OCI-LY7 (cell line): ENCODE data around the gene SEBOX.

Source experiments
- CTCF ChIP-seq: fragments of 200-600 bp; sonication (generic); conservative IDR thresholded peaks from 2 replicates; pipeline ENCODE4 v1.5.1; 2014; ENCODE audit warnings: mild to moderate bottlenecking, antibody characterized with exemption, low read length, moderate library complexity, mixed read lengths
- EZH2phosphoT487 ChIP-seq: fragments of 200-600 bp; sonication (generic); IDR thresholded peaks from 2 replicates; pipeline ENCODE4 v1.6.1; 2018; ENCODE audit warnings: low read depth, borderline replicate concordance, mild to moderate bottlenecking, mixed run types, antibody characterized with exemption, low read length, moderate library complexity, mixed read lengths

DNA sequence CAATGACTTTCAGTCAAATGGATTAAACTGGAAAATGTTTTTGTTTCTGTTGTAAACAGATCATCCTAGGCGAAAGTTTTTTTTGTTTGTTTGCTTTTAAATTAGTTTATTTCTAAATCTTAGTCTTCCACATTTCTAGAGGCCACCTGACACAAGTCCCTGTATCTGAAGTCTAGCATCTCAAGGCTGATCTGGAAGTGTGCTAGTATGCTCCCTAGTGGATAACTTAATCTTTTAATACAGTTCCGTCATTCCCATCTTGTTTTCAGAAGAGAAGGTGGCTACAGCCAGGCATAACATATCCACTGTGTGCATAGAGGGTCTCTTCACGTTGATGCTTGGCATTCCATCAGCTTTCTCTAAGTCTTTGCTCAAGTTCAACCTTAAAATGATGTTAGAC lies 37.3 kb downstream of the SEBOX start:
- TF ChIP-seq CTCF, result peak; percentile 26; the same call in 1 of the 2 replicates
- TF ChIP-seq EZH2phosphoT487, result no peak
